GM04503 (cell line): ENCODE results near the gene CEP120.
A peak's percentile ranks its signal among the peaks of the same experiment; 100 is the strongest.
"Not testable (repeated sequence)": the region's sequence is repeated elsewhere in the genome, so short reads cannot be mapped to it uniquely, and the experiment has no call there.

Source experiments
- DNase-seq: peaks from one replicate; pipeline ENCODE4 v3.0.0-alpha.2; 2012; ENCODE audit warnings: low read depth

CEP120 gene

DNA sequence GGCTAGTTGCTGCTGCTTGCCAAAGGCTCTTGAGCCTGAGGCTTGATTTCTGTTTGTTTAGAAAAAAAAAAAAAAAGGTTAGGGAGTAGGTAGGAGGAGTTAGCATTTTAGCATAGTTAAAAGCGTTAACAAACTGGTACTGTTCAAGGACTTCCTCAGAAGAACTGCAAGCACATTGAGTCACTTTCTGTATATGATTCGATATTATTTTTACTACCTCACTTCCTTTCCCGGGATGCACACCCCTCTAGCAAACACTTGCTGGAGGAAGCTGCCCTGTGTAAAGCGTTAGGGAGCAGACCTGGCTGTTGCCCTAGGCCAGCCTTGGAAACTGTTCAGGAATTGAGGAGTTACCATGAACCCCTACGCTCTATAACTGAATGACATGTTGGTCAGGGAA is 15.7 kb upstream of the CEP120 start:
- no peak for DNase-seq

DNA sequence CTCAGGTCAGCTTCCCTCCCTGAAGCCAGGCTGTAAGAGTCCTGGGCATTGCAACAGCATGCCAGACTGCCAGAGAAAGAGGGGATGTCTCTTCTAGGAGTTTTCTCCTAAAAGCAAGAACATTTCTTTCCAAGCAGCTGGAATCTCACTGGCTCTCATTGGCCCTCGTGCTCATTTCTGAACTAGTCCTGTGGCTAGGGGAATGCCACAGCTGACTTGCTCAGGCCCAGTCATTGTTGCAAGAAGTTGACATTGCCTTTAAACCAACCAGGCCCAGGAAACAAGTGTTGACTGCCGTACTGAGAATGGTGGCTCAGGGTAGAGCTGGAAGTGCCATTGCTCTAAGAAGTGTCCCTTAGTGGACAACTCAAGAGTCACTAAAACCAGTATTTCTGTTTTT is 15.0 kb upstream of the CEP120 start:
- no peak for DNase-seq

DNA sequence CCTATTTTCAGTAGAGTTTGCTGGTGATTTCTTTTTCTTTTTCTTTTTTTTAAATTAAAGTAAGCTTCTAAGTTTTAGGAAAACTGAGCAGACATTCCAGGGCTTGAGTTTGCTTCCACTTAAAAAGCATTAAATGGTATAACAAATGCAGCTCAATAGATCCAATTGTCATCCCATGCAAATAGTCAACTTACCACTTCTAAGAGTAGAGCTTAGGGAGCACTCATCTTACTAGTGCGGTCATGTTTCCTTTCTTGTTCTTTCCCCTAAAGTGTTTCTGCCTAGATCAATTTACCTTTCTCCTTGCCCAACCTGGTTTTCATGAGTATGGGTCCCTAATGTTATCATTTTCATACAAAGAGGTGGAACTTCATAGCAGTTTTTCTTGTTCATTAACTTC is 13.0 kb upstream of the CEP120 start:
- DNase-seq, result no peak

DNA sequence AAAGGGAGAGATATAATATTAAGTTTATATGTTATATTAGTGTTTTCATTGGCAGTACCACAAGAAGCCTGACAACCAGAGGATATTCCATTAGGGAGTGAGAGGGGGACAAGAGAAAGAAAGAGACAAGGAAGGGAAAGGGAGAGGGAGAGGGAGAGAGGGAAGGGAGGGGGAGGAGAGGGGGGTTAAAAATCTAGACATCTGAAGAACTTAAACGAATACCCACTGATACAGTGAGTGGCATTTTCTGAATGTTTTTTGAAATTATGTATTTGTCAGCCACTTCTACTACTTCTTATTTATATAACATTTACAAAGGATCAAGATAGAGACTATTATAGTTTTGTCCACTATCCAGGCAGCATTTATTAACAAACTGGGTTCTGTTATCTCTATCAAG is 11.6 kb upstream of the CEP120 start:
- DNase-seq, result no peak

DNA sequence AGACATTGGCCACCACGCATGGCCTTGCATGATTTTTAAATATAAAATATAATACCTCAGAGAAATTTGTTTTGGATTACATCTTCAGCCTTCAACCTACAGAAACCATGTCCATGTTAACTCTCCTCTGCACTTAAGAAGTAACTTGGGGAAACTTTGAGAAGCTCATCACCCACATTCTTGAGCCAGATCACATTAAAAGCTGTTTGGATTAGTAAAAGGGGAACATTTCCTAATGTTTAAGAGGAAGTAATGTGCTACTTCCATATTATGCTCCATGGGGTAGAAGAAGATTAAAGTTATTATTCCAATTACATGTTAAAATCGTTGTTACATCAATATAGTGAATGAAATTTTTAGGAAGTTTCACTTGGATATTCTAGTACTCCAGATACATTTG is 10.4 kb upstream of the CEP120 start:
- no peak for DNase-seq

DNA sequence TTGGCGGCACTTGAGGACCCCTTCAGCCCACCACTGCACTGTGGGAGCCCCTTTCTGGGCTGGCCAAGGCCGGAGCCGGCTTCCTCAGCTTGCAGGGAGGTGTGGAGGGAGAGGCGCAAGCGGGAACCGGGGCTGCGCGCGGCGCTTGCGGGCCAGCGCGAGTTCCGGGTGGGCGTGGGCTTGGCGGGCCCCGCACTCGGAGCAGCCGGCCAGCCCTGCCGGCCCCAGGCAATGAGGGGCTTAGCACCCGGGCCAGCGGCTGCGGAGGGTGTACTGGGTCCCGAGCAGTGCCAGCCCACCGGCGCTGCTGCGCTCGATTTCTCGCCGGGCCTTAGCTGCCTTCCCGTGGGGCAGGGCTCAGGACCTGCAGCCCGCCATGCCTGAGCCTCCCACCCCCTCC is 7.2 kb upstream of the CEP120 start:
- DNase-seq, result not testable (repeated sequence)

DNA sequence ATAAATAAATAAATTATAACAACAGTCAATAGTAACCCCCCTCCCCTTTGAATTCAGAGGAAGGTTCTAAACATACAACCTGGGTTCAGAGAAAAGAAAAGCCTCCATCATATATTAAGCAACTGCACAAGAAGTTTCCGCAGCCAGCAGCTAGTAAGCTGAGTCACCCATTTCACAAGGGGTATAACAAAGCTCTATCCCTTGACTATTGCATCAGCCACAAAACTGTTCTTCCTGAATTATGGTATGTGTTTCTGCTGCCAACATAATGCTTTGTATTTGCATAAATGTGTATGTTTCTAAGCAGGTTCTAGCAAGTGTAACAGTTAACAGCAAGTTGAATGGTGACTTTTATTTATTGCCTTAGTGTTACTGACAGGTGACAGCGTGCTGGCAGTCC is 6.8 kb upstream of the CEP120 start:
- DNase-seq, result peak; percentile 67

DNA sequence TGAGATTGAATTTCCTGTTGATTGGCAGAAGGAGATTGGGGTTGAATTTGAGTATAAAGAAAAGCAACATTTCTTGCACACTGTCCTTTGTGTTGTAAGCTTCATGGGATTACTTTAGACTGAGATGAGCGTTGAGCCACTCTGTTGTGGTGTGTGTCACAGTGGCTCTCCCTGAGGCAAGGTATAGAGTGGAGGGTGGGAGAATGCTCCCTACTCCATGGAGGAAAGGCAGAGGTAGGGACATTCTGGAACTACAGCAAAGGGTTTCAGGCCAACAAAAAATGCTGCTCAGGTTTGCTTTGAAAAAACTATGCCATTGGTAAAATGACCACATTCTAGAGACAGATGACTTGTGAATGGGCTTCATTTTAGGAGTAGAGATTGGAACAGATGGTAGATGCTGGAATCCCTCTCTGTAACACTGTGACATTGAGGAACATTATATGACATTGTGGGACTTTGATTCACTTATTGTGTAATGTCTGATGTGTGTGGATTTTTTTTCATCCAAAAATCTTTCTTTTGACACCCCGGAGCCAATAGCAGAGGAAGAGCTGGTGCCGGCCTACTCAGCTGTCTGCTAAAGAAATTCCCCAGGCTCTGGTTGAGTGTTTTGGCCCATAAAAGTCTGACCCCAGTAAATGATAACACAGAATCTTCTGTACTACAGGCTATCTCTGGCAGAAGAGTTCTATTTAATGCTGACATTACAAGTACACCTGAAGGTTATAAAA is 6.2 kb upstream of the CEP120 start:
- no peak for DNase-seq

DNA sequence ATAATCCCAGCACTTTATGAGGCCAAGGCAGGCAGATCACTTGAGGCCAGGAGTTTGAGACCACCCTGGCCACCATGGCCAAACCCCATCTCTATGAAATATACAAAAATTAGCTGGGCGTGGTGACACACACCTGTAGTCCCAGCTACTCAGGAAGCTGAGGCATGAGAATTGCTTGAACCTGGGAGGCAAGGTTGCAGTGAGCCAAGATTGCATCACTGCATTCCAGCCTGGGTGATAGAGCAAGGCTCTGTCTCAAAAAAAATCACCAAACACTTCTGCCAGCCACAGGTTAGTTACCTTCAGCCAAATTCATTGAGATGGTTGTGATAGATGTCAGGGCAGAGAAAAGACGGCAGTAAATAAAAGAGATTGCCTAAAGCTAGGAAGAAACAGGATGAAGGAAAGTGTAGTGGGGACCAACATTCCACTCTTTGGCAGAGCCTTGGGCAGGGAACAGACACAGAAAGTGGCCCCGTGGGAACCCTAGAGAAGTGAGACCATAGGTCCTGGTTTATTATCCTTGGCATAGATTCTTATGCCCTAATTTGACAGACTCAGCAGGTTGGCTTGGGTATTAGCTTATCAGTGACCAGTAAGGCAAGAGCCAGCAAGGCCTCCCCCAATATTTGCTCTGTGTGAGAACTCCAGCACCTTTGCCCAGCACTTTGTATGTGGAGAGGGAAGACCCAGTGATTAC is 5.5 kb upstream of the CEP120 start:
- no peak for DNase-seq

DNA sequence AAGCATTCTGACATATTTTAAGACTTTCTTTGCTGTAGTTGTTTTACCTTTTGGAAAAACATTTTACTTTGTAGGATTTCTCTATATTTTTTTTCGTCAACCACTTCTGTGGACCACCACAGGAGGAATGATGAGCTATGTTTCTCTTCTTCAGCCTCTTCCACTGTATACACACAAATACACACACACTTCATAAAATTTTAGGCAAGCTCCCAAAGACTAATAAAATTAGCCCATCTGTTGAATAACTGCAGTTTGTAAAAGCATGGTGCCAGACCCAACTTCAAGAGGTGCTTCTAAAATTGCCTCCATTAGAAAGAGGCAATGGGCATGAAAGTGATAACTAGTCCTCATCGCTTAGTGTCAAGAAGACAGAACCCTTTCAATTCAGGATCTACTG is 4.1 kb upstream of the CEP120 start:
- DNase-seq, result no peak

DNA sequence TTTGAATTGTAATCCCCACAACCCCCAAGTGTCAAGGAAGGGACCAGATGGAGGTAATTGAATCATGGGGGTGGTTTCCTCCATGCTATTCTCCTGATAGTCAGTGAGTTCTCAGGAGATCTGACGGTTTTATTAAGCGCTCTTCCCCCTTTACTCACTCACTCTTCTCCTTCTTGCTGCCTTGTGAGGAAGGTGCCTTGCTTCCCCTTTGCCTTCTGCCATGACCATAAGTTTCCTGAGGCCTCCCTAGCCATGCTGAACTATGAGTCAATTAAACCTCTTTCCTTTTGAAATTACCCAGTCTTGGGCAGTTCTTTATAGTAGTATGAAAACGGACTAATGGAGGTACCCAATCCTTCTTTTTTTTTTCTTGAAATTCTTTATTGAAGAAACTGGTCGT is 2.2 kb upstream of the CEP120 start:
- no peak for DNase-seq

DNA sequence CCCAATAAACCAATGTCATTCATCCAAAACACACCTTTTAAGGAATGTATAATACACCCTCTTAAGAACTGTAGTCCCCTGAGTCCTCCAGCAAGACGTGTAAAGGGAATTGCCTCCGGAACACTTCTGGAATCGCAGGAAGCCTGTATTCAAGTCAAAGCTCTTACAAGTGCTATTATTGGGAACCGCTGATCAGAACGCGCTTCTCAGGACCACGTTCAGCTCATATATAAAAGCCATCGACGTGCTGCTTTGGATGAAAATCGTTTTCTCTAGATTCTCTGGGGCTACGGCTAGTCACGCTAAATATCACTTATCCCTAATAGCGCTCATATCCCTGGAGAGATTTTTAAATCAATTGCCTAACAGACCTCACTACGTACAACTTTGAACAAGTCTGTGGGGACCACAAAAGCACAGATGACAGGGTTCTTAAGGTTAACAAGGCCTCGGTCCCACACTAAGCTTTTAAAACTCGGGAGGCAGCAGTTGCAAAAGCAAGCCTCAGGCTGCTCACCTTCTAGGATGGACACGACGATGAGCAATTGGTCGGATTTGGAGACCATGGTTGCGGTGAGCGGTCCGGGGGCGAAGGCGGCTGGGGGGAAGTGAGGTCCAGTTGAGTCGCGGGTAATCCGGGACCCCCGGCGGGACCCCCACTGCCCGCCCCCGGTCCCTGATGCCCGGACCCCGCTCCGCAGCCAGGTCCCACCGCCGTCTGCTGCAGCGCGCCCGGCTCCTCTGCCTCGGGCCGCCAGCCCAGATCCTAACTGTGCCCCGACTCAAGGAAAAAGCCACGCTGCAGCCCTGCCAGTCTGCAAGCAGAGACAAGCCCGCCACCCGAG is 548 bp downstream of the CEP120 start:
- no peak for DNase-seq

DNA sequence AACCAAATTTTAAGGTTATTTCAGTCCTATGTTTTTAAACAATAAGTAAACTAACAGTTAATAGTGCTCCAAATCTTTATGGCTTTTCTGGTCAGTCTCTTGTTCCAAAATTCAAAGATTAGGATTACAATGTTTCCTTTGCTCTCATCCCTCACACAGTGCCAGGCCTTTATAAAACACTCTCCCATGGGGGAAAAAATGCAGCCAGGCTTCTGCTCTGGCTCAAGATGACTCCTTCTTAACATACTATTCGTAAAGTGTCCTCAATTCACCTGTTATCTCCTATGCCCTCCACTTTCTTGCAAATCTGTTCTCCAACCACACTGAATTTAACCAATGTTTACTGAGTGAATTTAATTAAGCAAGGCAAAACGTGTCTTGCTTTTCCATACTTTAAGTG is 1.4 kb downstream of the CEP120 start:
- no peak for DNase-seq

DNA sequence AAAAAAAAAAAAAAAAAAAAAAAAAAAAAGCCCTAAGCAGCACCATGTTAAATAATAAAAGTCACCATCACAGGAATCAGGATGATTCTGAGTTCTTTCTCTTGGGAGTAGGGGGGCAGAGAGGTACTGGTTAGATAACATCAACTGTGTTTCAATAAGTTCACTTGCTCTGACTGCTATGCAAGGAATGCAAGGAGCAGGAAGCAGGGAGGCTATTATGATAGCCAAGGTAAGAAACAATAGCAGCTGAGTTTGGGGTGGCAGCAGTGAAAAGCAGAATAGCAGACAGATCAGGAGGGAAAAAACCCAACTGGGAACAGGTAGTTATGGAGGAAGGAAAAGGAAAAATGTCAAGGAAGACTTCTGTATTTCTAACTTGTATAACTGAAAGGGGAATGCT is 8.2 kb downstream of the CEP120 start:
- DNase-seq, result no peak

DNA sequence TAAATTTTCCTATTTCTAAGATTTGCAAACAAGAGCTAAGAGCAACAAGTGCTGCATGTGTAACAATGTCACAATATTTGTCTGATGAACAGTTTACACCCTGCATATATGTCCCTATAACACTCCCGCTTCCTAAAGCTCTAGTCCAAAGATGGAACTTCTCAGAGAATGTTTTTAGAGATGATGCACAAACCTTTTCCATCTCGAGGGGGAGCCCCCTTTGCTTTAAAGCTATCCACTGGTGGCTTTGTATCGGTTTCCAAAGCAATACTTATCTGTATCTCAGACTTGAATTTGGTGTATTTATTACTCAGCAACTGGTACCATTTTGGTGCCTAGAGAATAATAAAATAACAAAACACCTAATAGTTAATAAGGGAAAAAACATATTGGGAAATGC is 11.0 kb downstream of the CEP120 start:
- no peak for DNase-seq

DNA sequence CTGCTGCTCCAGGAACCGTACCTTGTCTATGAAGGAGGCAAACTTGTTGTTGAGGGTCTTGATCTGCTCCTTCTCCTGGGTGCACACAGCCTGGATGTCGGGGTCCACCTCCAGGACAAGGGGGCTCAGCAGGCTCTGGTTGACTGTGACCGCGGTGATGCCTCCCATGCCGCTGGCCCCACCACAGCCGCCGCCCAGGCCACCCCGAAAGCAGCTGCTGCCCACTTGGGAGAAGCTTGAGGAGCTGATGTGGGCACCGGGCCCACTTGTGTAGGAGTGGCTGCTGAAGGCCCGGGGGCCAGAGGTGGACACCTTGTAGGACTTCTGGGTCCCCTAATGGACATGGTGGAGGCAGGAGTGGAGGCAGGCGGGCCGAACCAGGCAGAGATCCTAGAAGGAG is 21.2 kb downstream of the CEP120 start:
- not testable (repeated sequence) for DNase-seq

DNA sequence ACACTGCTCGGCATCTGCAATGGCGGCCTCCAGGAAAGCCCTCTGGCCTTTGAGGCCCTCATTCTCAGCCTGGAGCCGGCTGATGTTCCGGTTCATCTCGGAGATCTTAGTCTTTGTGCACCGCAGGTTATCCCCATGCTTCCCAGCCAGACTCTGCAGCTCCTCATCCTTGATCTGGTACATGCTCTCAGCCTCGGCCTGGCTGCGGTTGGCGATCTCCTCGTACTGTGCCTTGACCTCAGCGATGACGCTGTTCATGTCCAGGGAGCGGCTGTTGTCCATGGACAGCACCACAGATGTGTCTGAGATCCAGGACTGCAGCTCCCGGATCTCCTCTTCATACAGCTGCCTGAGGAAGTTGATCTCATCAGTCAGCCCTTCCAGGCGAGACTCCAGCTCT is 21.9 kb downstream of the CEP120 start:
- DNase-seq, result no peak

DNA sequence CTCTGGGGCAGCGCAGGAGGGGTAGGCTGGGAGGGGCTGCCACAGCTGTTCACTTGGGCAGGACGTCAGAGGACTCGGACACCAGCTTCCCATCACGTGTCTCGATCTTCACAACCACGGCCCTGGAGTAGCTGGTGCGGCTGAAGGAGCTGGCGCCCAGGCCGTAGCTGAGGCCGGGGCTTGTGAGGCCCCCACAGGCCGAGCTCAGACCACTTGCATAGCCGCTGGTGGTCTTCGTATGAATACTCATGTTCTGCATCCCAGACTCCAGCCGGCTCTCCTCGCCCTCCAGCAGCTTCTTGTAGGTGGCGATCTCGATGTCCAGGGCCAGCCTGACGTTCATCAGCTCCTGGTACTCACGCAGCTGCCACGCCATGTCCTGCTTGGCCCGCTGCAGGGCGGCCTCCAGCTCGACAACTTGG is 22.3 kb downstream of the CEP120 start:
- DNase-seq, result not testable (repeated sequence)

DNA sequence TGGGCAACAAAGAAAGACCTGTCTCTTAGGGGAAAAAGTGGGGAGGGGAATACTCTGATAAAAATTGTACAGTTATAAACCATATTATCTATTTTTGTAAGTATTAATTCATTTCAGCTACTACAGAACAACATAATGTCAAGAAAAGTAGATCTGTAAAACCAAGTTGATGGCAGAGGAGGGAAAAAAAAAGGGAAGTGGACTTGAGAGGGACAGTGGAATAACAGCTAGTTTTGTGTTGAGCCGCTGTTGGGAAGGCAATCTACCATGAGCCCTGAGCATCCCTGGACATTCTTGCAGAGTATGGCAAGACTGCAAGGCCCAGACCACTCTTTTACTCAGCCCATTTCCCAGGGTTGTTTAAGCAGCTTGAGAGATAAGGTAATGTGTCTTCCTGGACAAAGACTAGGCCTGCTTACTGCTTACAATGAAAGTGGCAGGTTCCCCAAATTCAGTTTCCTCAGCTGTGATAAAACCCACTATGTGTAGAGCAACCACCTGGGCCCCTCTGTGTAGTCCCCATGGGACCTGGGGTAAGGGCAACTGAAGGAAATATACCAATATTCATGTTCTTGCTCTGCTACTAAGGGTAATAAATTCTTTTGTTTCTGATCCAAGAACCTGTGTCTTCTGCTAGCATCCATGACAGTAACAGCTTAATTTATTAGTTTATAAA is 25.0 kb downstream of the CEP120 start:
- no peak for DNase-seq

DNA sequence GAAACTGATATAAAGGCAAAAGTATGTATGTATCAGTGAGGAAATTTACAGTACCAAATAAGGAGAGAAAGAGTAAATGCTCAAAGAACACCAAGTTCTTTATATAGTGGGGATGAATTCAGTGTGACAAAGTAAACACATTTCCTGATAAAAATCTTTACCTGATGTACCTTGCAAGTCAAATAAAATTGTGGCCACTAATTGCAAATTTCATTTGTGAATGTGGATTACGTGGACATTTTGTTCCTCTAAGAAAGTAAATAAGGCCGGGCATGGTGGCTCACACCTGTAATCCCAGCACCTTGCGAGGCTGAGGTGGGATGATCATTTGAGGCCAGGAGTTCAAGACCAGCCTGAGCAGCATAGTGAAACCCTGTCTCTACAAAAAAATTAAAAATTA is 25.7 kb downstream of the CEP120 start:
- DNase-seq, result no peak

DNA sequence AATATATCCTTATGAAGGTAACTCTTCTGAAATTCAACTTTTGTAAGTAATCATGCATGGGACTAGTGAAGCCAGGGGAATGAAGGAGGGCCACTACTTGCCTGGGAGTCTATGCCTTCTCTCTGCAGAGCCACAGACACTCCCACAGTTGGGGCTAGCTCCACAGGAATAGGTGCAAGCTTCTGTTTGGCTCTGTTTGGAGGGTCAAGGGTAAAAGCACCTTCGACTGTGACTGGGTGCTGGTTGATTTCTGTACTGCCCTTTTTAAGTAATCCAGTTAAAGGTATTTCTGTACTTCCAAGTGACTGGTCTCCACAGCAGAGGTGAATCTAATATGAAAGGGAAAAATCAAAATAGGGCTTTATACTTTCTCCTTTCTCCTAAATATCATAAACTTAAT is 32.2 kb downstream of the CEP120 start:
- DNase-seq, result no peak

DNA sequence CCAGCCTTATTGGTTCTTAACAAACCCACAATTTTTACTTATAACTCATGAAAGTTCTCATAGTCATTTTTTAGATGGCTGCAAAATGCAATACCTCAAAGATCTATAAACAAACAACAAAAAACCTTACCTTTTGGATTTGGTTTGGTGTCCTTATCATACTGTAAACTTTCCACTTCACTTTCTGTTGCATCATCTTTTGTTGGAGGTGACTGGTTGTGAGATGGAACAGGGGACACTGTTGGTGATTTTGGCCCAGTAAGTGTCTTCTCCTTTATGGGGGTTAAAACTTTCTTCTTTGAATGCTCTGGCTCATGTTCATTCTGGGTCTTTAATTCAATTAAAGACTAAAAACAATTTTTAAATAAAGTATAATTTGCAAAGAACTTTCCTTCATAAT is 33.4 kb downstream of the CEP120 start:
- DNase-seq, result no peak
